ENCODE results near the gene CEP85L. TPM values are rescaled to one million over a fixed set of nuclear protein-coding genes. Genes with fewer than 3 reads are reported as not detected.

CEP85L gene
- total and polyA plus RNA-seq, 2 experiments from 2014 or later = 9.1 to 10.1 TPM

DNA sequence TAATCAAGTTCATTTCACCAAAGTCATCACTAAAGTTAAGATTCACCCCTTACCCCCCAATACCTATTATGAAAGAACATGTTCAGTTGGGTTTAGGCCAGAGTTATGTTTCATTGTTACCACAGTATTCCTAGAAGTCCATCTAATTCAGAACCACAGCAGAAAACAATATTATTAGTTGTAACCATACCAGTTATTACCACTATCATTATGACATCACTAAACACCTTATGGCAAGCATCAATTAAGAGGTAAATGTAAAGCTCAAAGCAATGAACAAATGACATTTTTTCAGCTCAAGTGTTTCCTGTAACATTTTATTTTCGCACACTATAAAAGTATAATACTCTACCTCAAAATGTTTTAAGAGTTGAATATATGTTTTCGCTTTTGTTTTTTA lies 4.4 kb downstream of the CEP85L start:
- Histone ChIP-seq H3K79me2 (replicated peaks; ENCODE audit: insufficient read depth) (peaks cover 51% of the 10 kb centered on the region), H3F3A (replicated peaks; ENCODE audit: low read depth) (peaks cover 4% of the 10 kb centered on the region; the same call in 1 of the 2 replicates), H4K20me1 (replicated peaks; ENCODE audit: insufficient read depth) (no peaks in the 10 kb centered on the region), H3K4me3 (no peak overlapping the region), H3K27me3 (ENCODE audit: insufficient read depth) (0 out of 2 replicates have a peak, but pooled peaks cover 2% of the 10 kb centered on the region), H3K4me2 (no peak overlapping the region), H3K27ac (ENCODE audit: low read depth) (no peak overlapping the region), H3K36me3 (ENCODE audit: insufficient read depth) (no peaks in the 10 kb centered on the region), H3K4me1 (ENCODE audit: insufficient read depth) (peaks cover 24% of the 10 kb centered on the region), H2AFZ (no peak overlapping the region), H3K9me2 (ENCODE audit: insufficient read depth) (no peaks in the 10 kb centered on the region)
- Mint-ChIP-seq H3K4me3 (no peak overlapping the region), H3K4me1 (peaks cover 25% of the 10 kb centered on the region), H3K36me3 (ENCODE audit: low read depth) (no peaks in the 10 kb centered on the region), H3K27me3 (ENCODE audit: insufficient read depth, low read depth, poor library complexity) (no peaks in the 10 kb centered on the region), H3K9me3 (no peaks in the 10 kb centered on the region; the same call in 2 of the 3 replicates), H3K27ac (no peak overlapping the region)
- TF ChIP-seq, protein P1, sequence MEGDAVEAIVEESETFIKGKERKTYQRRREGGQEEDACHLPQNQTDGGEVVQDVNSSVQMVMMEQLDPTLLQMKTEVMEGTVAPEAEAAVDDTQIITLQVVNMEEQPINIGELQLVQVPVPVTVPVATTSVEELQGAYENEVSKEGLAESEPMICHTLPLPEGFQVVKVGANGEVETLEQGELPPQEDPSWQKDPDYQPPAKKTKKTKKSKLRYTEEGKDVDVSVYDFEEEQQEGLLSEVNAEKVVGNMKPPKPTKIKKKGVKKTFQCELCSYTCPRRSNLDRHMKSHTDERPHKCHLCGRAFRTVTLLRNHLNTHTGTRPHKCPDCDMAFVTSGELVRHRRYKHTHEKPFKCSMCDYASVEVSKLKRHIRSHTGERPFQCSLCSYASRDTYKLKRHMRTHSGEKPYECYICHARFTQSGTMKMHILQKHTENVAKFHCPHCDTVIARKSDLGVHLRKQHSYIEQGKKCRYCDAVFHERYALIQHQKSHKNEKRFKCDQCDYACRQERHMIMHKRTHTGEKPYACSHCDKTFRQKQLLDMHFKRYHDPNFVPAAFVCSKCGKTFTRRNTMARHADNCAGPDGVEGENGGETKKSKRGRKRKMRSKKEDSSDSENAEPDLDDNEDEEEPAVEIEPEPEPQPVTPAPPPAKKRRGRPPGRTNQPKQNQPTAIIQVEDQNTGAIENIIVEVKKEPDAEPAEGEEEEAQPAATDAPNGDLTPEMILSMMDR (conservative IDR thresholded peaks at IDR 0.05; ENCODE audit: low read depth in 2 of 2) = no peak
- TF ChIP-seq, protein P2, sequence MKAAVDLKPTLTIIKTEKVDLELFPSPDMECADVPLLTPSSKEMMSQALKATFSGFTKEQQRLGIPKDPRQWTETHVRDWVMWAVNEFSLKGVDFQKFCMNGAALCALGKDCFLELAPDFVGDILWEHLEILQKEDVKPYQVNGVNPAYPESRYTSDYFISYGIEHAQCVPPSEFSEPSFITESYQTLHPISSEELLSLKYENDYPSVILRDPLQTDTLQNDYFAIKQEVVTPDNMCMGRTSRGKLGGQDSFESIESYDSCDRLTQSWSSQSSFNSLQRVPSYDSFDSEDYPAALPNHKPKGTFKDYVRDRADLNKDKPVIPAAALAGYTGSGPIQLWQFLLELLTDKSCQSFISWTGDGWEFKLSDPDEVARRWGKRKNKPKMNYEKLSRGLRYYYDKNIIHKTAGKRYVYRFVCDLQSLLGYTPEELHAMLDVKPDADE (IDR thresholded peaks at IDR 0.05) = no peak
- DNase-seq (ENCODE audit: low spot score) (no peak), ATAC-seq (no peak)

DNA sequence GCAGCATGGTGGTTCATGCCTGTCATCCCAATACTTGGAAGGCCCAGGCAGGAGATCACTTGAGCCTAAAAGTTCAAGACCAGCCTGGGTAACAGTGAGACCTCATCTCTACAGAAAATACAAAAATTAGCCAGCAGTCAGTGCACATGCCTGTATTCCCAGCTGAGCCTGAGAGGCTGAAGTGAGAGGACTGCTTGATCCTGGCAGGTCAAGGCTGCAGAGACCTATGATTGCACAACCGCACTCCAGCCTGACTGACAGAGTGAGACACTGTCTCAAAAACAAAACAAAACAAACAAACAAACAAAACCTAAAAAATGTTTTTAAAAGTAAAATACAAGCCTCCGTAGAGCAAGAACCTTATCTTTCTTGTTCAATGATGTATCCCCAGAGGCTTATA lies 6.0 kb downstream of the CEP85L start:
- Mint-ChIP-seq H3K4me1 (peaks cover 22% of the 10 kb centered on the region), H3K27ac (no peak overlapping the region), H3K36me3 (ENCODE audit: low read depth) (no peaks in the 10 kb centered on the region), H3K4me3 (no peak overlapping the region), H3K27me3 (ENCODE audit: insufficient read depth, low read depth, poor library complexity) (no peaks in the 10 kb centered on the region), H3K9me3 (no peaks in the 10 kb centered on the region; the same call in 2 of the 3 replicates)
- no peak overlapping the region for H3K4me3 ChIP-seq
- ATAC-seq = no peak
- H3K27ac ChIP-seq (ENCODE audit: low read depth) = no peak overlapping the region
- peaks cover 25% of the 10 kb centered on the region for H3K4me1 ChIP-seq (ENCODE audit: insufficient read depth)
- H4K20me1 ChIP-seq (replicated peaks; ENCODE audit: insufficient read depth) = no peaks in the 10 kb centered on the region
- no peaks in the 10 kb centered on the region for H3K36me3 ChIP-seq (ENCODE audit: insufficient read depth)
- DNase-seq (ENCODE audit: low spot score) = no peak
- no peak overlapping the region for H2AFZ ChIP-seq
- 0 out of 2 replicates have a peak, but pooled peaks cover 2% of the 10 kb centered on the region for H3K27me3 ChIP-seq (ENCODE audit: insufficient read depth)
- no peaks in the 10 kb centered on the region for H3K9me2 ChIP-seq (ENCODE audit: insufficient read depth)
- no peak overlapping the region for H3K4me2 ChIP-seq
- peaks cover 64% of the 10 kb centered on the region for H3K79me2 ChIP-seq (replicated peaks; ENCODE audit: insufficient read depth)
- peaks cover 4% of the 10 kb centered on the region; the same call in 1 of the 2 replicates for H3F3A ChIP-seq (replicated peaks; ENCODE audit: low read depth)
- no peak for TF ChIP-seq POLR2AphosphoS5 (IDR thresholded peaks at IDR 0.05; ENCODE audit: low read depth)
- no peak for TF ChIP-seq NANOG (IDR thresholded peaks at IDR 0.05; ENCODE audit: borderline replicate concordance)
- TF ChIP-seq EZH2 (IDR thresholded peaks at IDR 0.05; ENCODE audit: low read depth, unreplicated experiment) = no peak
- no peak for TF ChIP-seq EZH2phosphoT487 (IDR thresholded peaks at IDR 0.05; ENCODE audit: unreplicated experiment)
- TF ChIP-seq, protein P1 (conservative IDR thresholded peaks at IDR 0.05; ENCODE audit: low read depth in 2 of 2) = no peak
- TF ChIP-seq, protein P3, sequence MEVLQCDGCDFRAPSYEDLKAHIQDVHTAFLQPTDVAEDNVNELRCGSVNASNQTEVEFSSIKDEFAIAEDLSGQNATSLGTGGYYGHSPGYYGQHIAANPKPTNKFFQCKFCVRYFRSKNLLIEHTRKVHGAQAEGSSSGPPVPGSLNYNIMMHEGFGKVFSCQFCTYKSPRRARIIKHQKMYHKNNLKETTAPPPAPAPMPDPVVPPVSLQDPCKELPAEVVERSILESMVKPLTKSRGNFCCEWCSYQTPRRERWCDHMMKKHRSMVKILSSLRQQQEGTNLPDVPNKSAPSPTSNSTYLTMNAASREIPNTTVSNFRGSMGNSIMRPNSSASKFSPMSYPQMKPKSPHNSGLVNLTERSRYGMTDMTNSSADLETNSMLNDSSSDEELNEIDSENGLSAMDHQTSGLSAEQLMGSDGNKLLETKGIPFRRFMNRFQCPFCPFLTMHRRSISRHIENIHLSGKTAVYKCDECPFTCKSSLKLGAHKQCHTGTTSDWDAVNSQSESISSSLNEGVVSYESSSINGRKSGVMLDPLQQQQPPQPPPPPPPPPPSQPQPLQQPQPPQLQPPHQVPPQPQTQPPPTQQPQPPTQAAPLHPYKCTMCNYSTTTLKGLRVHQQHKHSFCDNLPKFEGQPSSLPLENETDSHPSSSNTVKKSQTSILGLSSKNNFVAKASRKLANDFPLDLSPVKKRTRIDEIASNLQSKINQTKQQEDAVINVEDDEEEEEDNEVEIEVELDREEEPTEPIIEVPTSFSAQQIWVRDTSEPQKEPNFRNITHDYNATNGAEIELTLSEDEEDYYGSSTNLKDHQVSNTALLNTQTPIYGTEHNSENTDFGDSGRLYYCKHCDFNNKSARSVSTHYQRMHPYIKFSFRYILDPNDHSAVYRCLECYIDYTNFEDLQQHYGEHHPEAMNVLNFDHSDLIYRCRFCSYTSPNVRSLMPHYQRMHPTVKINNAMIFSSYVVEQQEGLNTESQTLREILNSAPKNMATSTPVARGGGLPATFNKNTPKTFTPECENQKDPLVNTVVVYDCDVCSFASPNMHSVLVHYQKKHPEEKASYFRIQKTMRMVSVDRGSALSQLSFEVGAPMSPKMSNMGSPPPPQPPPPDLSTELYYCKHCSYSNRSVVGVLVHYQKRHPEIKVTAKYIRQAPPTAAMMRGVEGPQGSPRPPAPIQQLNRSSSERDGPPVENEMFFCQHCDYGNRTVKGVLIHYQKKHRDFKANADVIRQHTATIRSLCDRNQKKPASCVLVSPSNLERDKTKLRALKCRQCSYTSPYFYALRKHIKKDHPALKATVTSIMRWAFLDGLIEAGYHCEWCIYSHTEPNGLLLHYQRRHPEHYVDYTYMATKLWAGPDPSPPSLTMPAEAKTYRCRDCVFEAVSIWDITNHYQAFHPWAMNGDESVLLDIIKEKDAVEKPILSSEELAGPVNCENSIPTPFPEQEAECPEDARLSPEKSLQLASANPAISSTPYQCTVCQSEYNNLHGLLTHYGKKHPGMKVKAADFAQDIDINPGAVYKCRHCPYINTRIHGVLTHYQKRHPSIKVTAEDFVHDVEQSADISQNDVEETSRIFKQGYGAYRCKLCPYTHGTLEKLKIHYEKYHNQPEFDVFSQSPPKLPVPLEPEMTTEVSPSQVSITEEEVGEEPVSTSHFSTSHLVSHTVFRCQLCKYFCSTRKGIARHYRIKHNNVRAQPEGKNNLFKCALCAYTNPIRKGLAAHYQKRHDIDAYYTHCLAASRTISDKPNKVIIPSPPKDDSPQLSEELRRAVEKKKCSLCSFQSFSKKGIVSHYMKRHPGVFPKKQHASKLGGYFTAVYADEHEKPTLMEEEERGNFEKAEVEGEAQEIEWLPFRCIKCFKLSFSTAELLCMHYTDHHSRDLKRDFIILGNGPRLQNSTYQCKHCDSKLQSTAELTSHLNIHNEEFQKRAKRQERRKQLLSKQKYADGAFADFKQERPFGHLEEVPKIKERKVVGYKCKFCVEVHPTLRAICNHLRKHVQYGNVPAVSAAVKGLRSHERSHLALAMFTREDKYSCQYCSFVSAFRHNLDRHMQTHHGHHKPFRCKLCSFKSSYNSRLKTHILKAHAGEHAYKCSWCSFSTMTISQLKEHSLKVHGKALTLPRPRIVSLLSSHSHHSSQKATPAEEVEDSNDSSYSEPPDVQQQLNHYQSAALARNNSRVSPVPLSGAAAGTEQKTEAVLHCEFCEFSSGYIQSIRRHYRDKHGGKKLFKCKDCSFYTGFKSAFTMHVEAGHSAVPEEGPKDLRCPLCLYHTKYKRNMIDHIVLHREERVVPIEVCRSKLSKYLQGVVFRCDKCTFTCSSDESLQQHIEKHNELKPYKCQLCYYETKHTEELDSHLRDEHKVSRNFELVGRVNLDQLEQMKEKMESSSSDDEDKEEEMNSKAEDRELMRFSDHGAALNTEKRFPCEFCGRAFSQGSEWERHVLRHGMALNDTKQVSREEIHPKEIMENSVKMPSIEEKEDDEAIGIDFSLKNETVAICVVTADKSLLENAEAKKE (CRISPR knock-in tag; IDR thresholded peaks at IDR 0.05) = no peak
